HG02981 (cell line): ENCODE measurements around the gene BRD8.
"Not testable (repeated sequence)": the region's sequence is repeated elsewhere in the genome, so short reads cannot be mapped to it uniquely, and the experiment has no call there.

Source experiments
- ATAC-seq: cut with Tn5 transposase; IDR thresholded peaks from one replicate; pipeline ENCODE4 v1.9.1; 2021; ENCODE audit warnings: mild to moderate bottlenecking, moderate library complexity; ENCODE audit not compliant: unreplicated experiment

Gene BRD8

DNA sequence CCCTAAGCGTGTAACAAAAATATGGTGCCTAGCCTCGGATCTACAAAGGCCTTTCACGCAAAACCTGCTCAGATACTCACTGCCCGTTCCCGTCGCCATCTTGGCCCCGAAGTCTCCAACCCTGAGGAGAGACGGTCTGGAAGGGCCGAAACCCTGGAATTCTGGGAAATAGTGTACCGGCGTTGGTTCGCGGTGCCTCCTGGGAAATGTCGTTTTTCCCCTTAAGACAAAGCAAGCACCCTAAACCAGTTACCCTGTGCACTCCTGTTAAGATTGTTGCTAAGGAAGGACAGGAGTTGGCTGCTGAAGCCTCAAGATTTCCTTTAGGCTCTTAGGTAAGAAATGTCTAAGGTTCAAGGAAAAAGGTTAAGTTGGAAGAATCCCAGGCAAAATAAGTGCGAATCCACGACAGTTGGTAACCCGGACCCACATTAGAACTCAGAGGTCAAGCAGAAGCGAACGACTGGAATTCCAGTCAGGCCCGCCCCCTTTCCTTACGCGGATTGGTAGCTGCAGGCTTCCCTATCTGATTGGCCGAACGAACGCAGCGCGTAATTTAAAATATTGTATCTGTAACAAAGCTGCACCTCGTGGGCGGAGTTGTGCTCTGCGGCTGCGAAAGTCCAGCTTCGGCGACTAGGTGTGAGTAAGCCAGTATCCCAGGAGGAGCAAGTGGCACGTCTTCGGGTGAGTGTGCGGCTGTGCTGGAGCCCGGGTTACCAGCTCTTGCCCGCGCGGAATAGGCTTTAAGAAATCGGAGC is at the start of gene BRD8, which contains the start of gene KIF20A:
BRD8 (minus strand) TSS at position 115 of the 761 bp plus-strand sequence; CDS start at position 99, 16 bp downstream.
KIF20A (plus strand) TSS at position 597 of the 761 bp plus-strand sequence. CDS start 569 bp downstream, outside the sequence.
- ATAC-seq, result peak; percentile 82

DNA sequence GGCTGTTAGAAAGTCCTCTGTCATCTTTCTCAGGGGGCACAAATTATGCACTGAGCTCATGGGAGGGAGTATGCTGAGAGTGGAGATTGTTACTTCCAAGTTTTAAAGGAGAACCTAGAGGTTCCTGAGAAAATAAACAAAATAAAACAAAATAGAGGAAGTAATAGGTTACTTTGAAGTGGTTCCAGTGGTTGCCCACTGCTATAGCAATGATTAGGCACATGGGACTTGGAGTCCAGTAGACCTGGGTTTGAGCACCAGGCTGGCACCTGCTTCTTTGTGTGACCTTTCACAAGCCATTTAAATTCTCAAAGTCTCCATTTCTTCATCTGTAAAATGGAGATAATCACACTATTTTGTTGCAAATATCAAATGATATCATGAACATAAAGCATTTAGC is 48.5 kb upstream of the BRD8 start:
- no peak for ATAC-seq

DNA sequence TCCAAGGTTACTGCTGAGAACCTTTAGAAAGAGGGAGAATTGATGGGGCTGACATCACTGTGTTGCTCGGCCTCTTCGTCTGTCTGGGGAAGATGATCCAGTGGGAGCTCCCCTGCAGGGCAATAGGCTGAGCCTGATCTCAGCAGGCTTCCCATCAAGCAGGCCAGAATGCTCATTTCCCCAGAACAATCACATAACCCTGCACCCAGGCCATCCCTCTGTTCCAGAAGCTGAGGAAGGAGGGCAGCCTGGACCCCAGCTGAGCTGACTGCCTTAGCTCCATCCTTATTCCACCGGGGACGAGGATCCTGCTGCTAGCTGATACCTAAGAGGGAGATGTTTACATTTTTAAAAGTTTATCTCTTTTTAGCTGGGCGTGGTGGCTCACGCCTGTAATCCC is 46.3 kb upstream of the BRD8 start:
- no peak for ATAC-seq

DNA sequence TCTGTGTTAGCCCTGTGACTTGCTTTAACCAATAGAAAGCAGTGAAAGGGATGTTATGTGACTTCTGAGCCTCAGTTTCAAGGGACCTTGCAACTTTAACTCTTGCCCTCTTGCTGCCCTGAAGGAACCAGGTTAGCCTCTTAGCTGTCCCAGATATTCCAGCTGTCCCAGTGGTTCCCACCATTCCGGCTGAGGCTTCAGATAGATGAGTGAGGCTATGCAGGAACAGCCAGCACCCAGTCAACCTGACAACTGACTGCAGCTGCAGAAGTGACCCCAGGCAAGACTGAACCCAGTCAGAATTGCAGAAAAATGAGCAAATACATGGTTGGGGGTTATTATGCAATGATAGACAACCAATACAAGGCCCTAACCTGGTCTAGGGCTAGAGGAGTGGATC is 45.1 kb upstream of the BRD8 start:
- ATAC-seq, result no peak

DNA sequence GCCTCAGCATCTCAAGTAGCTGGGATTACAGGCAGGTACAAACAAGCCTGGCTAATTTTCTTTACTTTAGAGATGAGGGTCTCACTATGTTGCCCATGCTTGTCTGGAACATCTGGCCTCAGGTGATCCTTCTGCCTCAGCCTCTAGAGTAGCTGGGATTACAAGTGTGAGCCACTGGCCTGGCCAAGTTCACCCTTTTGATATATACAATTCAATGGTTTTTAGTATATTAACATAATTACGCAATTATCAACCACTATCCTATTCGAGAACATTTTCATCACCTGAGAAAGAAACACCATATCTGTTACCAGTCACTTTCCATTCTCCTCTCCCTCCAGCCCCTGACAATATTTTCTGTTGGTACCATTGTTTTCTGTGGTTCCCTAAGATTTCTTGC is 38.4 kb upstream of the BRD8 start:
- no peak for ATAC-seq

DNA sequence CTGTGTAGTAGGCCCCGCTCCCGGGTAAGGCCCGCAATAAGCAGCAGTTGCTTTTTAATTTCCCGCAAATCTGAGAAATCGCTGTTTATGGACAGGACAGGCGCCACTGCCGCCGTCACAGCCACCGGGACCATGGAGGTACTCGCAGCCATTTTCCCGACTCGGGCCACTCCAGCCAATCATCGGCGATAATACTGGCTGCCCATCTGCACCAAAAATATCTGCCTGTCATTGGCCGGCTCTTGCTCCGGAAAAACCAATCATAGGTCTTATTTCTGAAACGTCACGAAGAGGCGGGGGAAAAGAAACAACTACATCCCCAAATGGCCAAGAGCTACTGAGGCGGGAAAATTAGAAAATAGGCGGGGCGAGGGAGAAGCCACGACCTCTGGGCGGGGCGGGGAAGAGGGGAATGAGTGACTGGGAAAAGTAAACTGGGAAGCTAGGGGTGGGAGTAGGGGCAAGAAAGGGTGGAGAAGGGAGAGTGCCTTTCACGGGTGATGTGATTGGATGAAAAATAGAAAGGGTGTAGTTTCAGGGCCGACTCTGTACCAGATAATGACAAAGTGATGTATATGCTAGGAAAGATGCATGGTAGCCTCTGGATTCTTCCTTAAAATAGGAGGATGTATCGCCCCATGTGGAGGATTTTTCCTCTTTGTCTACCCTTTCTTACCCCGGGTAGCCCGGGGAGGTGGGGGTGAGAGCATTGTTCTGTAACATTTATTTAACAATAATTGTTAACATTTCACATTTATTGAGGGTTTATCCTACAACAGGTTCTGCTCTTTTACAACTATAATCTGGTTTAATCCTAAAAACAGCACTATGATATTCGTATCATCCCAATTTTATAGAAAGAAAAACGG is 35.0 kb upstream of the BRD8 start, which contains the start of gene CDC23:
CDC23 (minus strand) TSS at position 163 of the 869 bp plus-strand sequence; CDS start at position 152, 11 bp downstream.
- peak; percentile 96 for ATAC-seq

DNA sequence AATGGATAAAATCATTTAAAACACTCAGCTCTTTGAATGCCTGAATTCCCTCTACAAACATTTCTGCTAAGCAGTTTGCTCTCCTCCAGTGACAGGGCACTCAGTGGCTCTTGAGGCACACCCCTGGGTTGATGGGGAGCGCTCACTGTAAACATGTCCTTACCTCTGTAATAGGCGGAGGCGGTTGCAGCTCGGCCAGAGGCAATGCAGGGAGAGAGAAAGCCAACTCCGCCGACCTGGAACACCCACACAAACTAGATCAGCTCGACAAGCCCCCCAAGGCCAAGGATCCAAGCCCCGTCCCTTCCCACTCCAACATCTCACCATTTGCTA is 34.4 kb upstream of the BRD8 start:
- ATAC-seq, result peak; percentile 21

DNA sequence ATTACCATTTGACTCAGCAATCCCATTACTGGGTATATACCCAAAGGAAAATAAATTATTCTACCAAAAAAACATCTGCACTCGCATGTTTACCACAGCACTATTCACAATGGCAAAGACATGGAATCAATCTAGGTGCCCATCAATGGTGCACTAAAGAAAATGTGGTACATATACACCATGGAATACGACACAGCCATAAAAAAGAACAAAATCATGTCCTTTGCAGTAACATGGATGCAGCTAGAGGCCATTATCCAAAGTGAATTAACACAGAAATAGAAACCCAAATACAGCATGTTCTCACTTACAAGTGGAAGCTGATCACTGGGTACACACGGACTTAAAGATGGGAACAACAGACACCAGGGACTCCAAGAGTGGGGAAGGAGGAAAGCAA is 32.6 kb upstream of the BRD8 start:
- ATAC-seq, result no peak

DNA sequence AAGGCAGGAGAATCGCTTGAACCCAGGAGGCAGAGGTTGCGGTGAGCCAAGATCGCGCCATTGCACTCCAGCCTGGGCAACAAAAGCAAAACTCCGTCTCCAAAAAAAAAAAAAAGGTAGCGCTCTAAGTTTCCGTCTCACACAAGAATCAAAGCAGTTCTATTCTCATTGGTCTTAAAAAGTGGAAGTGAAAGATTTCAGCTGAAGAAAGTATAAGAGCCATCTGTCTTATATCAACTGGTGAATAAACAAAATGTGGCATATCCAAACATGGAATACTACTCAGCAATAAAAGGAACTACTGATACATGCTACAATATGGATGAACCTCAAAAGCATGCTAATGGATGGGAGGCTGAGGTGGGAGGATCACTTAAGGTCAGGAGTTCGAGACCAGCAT is 15.4 kb upstream of the BRD8 start:
- ATAC-seq, result not testable (repeated sequence)

GRCh38 chr5:138192826-138193225 is 14.4 kb upstream of the BRD8 start:
- no peak for ATAC-seq

DNA sequence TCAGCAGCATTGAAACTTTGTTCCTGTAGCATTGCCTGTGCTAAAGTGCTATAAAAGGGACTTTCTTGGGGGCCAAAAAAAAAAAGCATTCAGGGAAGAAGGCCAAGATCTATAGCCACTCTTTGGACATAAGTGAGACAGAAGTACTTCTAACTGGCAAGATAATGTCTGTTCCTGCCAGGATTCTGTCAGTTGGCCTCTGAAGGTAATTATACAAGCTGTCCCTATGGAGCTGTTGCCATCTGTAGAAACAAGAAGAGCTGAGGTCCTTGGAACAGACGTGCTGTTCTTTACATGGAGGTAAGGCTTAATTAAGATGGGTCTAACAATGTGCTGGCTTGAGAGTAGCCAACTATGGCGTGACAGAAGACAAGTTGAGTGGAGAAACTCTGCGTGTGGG is 10.2 kb upstream of the BRD8 start:
- ATAC-seq, result no peak

DNA sequence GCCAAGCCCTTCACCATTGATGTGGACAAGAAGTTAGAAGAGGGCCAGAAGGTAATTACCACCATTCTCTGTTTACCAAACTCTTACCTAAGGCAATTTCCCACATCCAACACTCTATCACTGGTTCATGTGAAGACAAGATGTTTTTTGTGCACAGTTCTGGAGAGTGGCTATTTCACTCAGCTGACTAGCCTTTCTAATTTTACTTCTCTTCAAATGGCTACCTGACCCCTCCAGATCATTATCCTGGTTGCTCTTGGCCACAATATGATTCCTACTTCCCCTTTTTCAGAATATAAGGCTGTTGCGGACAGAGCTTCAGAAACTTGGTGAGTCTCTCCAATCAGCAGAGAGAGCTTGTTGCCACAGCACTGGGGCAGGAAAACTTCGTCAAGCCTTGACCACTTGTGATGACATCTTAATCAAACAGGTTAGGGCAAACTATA is 7.6 kb upstream of the BRD8 start:
- peak; percentile 54 for ATAC-seq

DNA sequence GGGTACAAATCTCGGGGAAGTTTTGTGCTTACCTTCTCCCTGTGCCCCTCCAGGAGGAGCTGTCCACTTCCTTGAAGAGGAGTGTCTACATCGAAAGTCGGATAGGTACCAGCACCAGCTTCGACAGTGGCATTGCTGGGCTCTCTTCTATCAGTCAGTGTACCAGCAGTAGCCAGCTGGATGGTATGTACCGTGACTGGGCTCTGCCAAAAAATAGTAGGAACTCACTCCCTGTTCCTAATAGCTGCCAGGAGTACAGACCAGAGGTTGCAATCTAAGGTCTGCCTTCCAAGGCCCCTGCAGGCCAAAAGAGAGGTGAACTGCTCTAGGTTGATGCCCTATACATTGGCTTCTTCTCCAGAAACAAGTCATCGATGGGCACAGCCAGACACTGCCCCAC is 4.4 kb upstream of the BRD8 start:
- ATAC-seq, result no peak

DNA sequence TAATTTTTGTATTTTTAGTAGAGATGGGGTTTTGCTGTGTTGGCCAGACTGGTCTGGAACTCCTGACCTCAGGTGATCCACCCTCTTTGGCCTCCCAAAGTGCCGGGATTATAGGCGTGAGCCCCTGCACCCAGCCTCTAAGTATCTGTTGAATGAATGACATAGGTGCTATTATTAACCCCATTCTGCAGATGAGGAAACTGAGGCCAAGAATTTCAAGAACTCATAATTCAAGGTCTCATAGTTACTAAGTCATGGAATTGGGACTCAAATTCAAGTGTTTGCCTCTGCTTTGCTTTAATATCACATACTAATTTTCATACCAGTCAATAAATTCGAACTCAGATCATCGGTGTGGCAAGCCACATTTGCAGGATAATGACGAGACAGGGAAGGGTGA is 2.4 kb upstream of the BRD8 start:
- no peak for ATAC-seq

DNA sequence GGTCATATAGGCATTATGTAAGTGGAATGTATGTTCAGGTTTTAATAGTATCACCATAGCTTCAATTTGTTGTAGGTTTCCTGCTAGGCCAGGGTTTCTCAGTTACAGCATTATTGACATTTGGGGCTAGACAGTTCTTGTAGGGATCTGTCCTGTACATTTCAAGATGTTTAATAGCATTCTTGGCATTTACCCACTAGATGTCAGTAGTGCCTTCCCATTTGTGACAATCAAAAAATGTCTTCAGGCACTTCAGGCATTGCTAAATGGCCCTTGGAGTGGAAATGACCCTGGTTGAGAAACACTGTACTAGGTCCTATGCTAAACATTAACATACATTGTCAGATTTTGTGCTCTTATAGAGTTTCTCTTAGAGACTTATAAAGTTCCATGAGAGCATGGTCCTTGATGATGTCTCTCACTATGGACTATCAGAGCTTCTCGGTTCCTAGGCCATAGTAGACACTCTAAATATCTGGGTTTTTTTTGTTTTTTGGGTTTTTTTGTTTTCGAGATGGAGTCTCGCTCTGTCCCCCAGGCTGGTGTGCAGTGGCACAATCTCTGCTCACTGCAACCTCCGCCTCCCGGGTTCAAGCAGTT is 1.9 kb upstream of the BRD8 start:
- no peak for ATAC-seq

GRCh38 chr5:138179277-138179857 is 937 bp upstream of the BRD8 start:
- ATAC-seq, result no peak

GRCh38 chr5:138177941-138178515 is 402 bp downstream of the BRD8 start:
- no peak for ATAC-seq

GRCh38 chr5:138170299-138170698 is 8.1 kb downstream of the BRD8 start:
- ATAC-seq, result no peak

- ATAC-seq, result no peak
Measured at GRCh38 chr5:138169124-138169523, 9.3 kb downstream of the BRD8 start.

GRCh38 chr5:138163721-138164120 is 14.7 kb downstream of the BRD8 start:
- no peak for ATAC-seq

DNA sequence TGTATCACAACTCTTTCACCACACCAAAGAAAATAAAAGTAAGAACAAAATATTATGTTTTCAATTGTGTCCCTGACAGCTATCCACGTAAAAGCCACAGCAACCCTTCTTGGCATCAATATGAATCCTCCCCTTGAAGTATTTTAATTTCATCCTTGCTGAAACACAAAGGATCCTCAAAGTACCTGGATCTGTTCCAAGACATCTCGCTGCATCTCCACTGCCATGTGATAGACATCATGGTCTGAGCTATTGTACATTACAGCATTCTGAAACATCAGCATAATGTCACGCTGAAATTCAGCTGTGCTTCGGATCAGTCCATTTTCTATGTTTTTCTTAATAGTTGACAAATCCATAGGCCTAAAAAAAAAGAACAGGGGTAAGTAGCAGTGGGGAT is 17.7 kb downstream of the BRD8 start:
- ATAC-seq, result no peak
